ENCODE results near the gene ADARB2.

DNA sequence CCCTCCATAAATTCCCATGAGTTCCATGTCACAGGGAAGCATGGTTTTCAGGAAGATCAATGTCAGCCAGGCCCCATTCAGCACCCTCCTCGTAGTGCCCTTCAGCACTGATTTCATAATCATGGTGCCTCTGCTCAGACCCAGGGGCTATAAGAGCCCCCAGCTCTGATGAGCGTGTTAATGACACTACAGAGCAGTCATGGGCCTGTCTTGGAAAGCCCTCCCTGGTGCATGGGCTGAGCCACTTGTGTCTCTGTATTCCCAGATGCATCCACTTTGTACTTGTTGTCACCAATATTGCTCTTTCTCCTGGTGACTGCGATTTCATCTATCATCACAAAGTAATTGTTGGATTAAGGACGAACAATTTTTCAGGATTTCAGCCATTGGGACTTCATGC is 154.6 kb downstream of the ADARB2 start:
- TF ChIP-seq HCFC1 (IDR thresholded peaks at IDR 0.05; ENCODE audit: low read length) (no peak), RFX5 (IDR thresholded peaks at IDR 0.05; ENCODE audit: low read depth, low read length) (no peak), EP300 (IDR thresholded peaks at IDR 0.05; ENCODE audit: borderline replicate concordance in 1 of 2, control insufficient read depth in 1 of 2, low read depth in 2 of 2, low read length in 2 of 2) (no peak)
- TF ChIP-seq, protein P1, sequence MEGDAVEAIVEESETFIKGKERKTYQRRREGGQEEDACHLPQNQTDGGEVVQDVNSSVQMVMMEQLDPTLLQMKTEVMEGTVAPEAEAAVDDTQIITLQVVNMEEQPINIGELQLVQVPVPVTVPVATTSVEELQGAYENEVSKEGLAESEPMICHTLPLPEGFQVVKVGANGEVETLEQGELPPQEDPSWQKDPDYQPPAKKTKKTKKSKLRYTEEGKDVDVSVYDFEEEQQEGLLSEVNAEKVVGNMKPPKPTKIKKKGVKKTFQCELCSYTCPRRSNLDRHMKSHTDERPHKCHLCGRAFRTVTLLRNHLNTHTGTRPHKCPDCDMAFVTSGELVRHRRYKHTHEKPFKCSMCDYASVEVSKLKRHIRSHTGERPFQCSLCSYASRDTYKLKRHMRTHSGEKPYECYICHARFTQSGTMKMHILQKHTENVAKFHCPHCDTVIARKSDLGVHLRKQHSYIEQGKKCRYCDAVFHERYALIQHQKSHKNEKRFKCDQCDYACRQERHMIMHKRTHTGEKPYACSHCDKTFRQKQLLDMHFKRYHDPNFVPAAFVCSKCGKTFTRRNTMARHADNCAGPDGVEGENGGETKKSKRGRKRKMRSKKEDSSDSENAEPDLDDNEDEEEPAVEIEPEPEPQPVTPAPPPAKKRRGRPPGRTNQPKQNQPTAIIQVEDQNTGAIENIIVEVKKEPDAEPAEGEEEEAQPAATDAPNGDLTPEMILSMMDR (IDR thresholded peaks at IDR 0.05 in 2 of 3, conservative IDR thresholded peaks at IDR 0.05 in 1 of 3; ENCODE audit: control insufficient read depth in 2 of 3, extremely low read depth in 1 of 3, insufficient read depth in 1 of 3, low read depth in 3 of 3, low read length in 3 of 3), result no peak

Data from GM12878 (cell line).